ENCODE results near the gene GATA3. TPM values are rescaled to one million over a fixed set of nuclear protein-coding genes. Genes with fewer than 3 reads are reported as not detected.

Gene GATA3
- total and polyA plus RNA-seq, 7 donors, result 1.2 to 2.1 TPM; not detected in 5

GRCh38 chr10:8014649-8015048 is 39.8 kb upstream of the GATA3 start:
- no peaks in the 10 kb centered on the region for H3K9me3 ChIP-seq
- no peak for DNase-seq
- H3K4me3 ChIP-seq, result no peak overlapping the region
- no peaks in the 10 kb centered on the region for H3K27me3 ChIP-seq
- H3K4me1 ChIP-seq, result no peaks in the 10 kb centered on the region
- no peak overlapping the region for H3K27ac ChIP-seq
- peaks cover 0 to 44% (median 8%) of the 10 kb centered on the region in 4 donors for H3K36me3 ChIP-seq
- 95 to 96% methylated on average over 16 of the region's 16 CpGs for WGBS, 2 donors
- intact Hi-C loops (cut with DNase I), result no loop called here
- TF ChIP-seq, protein P1, sequence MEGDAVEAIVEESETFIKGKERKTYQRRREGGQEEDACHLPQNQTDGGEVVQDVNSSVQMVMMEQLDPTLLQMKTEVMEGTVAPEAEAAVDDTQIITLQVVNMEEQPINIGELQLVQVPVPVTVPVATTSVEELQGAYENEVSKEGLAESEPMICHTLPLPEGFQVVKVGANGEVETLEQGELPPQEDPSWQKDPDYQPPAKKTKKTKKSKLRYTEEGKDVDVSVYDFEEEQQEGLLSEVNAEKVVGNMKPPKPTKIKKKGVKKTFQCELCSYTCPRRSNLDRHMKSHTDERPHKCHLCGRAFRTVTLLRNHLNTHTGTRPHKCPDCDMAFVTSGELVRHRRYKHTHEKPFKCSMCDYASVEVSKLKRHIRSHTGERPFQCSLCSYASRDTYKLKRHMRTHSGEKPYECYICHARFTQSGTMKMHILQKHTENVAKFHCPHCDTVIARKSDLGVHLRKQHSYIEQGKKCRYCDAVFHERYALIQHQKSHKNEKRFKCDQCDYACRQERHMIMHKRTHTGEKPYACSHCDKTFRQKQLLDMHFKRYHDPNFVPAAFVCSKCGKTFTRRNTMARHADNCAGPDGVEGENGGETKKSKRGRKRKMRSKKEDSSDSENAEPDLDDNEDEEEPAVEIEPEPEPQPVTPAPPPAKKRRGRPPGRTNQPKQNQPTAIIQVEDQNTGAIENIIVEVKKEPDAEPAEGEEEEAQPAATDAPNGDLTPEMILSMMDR (IDR thresholded peaks at IDR 0.05), result no peak
- TF ChIP-seq EP300 (IDR thresholded peaks at IDR 0.05) (no peak), POLR2A (IDR thresholded peaks at IDR 0.05) (no peak), POLR2AphosphoS5 (IDR thresholded peaks at IDR 0.05) (no peak)

GRCh38 chr10:8017277-8017676 is 37.2 kb upstream of the GATA3 start:
- WGBS, 2 donors, result 84 to 89% methylated on average over 6 of the region's 6 CpGs

DNA sequence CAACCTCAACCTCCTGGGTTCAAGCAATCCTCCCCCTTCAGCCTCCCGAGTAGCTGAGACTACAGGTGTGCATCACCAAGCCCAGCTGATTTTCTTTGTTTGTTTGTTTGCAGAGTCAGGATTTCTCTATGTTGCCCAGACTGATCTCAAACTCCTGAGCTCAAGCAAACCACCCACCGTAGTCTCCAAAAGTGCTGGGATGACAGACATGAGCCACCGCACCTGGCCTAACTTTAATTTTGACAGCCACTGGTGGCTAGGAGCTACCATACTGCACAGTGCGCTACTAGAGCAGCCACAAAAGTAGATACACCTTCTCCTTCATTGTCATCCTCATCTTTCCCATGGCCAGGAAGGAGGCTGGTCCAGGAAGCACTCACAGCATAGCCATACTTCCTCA is 31.2 kb upstream of the GATA3 start:
- Histone ChIP-seq H3K27ac (no peak overlapping the region), H3K36me3 (no peaks in the 10 kb centered on the region), H3K27me3 (peaks cover 0 to 32% (median 0%) of the 10 kb centered on the region in 3 donors), H3K4me1 (no peaks in the 10 kb centered on the region), H3K9me3 (no peaks in the 10 kb centered on the region), H3K4me3 (no peak overlapping the region)
- 85 to 92% methylated on average over 4 of the region's 4 CpGs for WGBS, 2 donors
- intact Hi-C loops (cut with DNase I), result no loop called here
- DNase-seq, result no peak
- TF ChIP-seq EP300 (IDR thresholded peaks at IDR 0.05) (no peak), POLR2A (IDR thresholded peaks at IDR 0.05) (no peak), POLR2AphosphoS5 (IDR thresholded peaks at IDR 0.05) (no peak)
- TF ChIP-seq, protein P1 (IDR thresholded peaks at IDR 0.05), result no peak

More at GRCh38 chr10:8017277-8017676, 37.2 kb upstream of the GATA3 start:
- peaks cover 0 to 25% (median 3%) of the 10 kb centered on the region in 4 donors for H3K36me3 ChIP-seq
- no peak for DNase-seq
- H3K4me3 ChIP-seq, result no peak overlapping the region
- H3K4me1 ChIP-seq, result no peaks in the 10 kb centered on the region
- no peak overlapping the region for H3K27ac ChIP-seq
- no peaks in the 10 kb centered on the region for H3K27me3 ChIP-seq
- intact Hi-C loops (cut with DNase I), result no loop called here
- TF ChIP-seq EP300 (IDR thresholded peaks at IDR 0.05) (no peak), POLR2A (IDR thresholded peaks at IDR 0.05) (no peak), POLR2AphosphoS5 (IDR thresholded peaks at IDR 0.05) (no peak)
- TF ChIP-seq, protein P1 (IDR thresholded peaks at IDR 0.05), result no peak
- H3K9me3 ChIP-seq, result no peaks in the 10 kb centered on the region

GRCh38 chr10:8023851-8024250 is 30.6 kb upstream of the GATA3 start:
- Histone ChIP-seq H3K4me3 (no peak overlapping the region), H3K9me3 (no peaks in the 10 kb centered on the region), H3K27ac (no peak overlapping the region), H3K36me3 (no peaks in the 10 kb centered on the region), H3K27me3 (peaks cover 0 to 32% (median 0%) of the 10 kb centered on the region in 3 donors), H3K4me1 (no peaks in the 10 kb centered on the region)
- TF ChIP-seq POLR2A (IDR thresholded peaks at IDR 0.05), result no peak
- no peak for TF ChIP-seq POLR2AphosphoS5 (IDR thresholded peaks at IDR 0.05)
- no peak for TF ChIP-seq EP300 (IDR thresholded peaks at IDR 0.05)
- TF ChIP-seq, protein P1 (IDR thresholded peaks at IDR 0.05), result no peak
- WGBS, 2 donors, result 91 to 95% methylated on average over 2 of the region's 2 CpGs
- intact Hi-C loops (cut with DNase I), result no loop called here
- DNase-seq, result no peak
